K562 (cell line): ENCODE results near the gene XRCC5. TPM values are rescaled to one million over a fixed set of nuclear protein-coding genes. Genes with fewer than 3 reads are reported as not detected.

Experiments
- ATAC-seq: fragments of 200-7000 bp; cut with Tn5 transposase; 3 replicates; pipeline ENCODE4 v1.9.1; 2020; ENCODE audit warnings: moderate library complexity
- BruUV-seq: library from RNA; stranded (reverse); fragments of 400-500 nt; replicated peaks from 2 replicates; lab custom pipeline; 2021; lab: Mats Ljungman, UMichigan
- CTCF ChIA-PET: fragments of 300-600 bp; formaldehyde crosslinking; extraction: SDS; loops from one replicate; lab custom pipeline; 2021; ENCODE audit warnings: low intra/inter-chr PET ratio; lab: Yijun Ruan, JAX
- POLR2A ChIA-PET: fragments of 300-600, 350-650 bp; sonication (Branson Sonifier 250); formaldehyde crosslinking; extraction: SDS; loops from one replicate; lab custom pipeline; 2021; ENCODE audit warnings: antibody characterized with exemption, inconsistent platforms; lab: Yijun Ruan, JAX
- DNase-seq, 4 experiments: peaks; one replicate each; pipeline versions ENCODE4 v3.0.0 to v3.0.0-alpha.2; 2011 to 2018; ENCODE audit warnings: low spot score in 3 of 4, mixed read lengths in 3 of 4; ENCODE audit errors: extremely low read depth in 1 of 4
- FAIRE-seq: peaks from 2 replicates; lab custom pipeline; 2011; peaks lifted over from hg19 to GRCh38; lab: Jason Lieb, UNC
- H2AFZ ChIP-seq: 2 replicates; pipeline ENCODE4 v1.6.0; 2011; ENCODE audit warnings: low read depth, low read length, control low read depth, inconsistent platforms
- H3K27ac ChIP-seq: fragments of 200-600 bp; 3 replicates; pipeline ENCODE4 v1.8.0; 2011; ENCODE audit warnings: low read depth, mild to moderate bottlenecking, control low read depth, inconsistent platforms, low read length, moderate library complexity, mixed read lengths; ENCODE audit errors: extremely low read depth
- H3K27me3 ChIP-seq, 2 experiments: fragments of 300-600 bp in 1 of 2; 2 replicates in 1 of 2; 3 replicates in 1 of 2; pipeline versions ENCODE4 v1.6.0 to v1.8.0; 2011; ENCODE audit warnings: inconsistent platforms in 2 of 2, low read length in 2 of 2, mild to moderate bottlenecking in 1 of 2, mixed read lengths in 1 of 2, moderate library complexity in 1 of 2; ENCODE audit not compliant: control insufficient read depth in 2 of 2, insufficient read depth in 2 of 2
- H3K36me3 ChIP-seq: fragments of 300-600 bp; 3 replicates; pipeline ENCODE4 v1.8.0; 2011; ENCODE audit warnings: mild to moderate bottlenecking, low read length, inconsistent platforms; ENCODE audit not compliant: control insufficient read depth, insufficient read depth
- H3K4me1 ChIP-seq, 2 experiments: fragments of 200-600 bp in 1 of 2; replicated peaks in 1 of 2; 2 replicates in 1 of 2; 3 replicates in 1 of 2; pipeline versions ENCODE4 v1.5.1 to v1.8.0; 2011; ENCODE audit warnings: inconsistent platforms in 2 of 2, low read length in 2 of 2, mild to moderate bottlenecking in 1 of 2, mixed read lengths in 1 of 2, moderate library complexity in 1 of 2; ENCODE audit not compliant: control insufficient read depth in 2 of 2, insufficient read depth in 2 of 2
- H3K4me2 ChIP-seq: 2 replicates; pipeline ENCODE4 v1.6.1; 2011; ENCODE audit warnings: low read length, control low read depth, inconsistent platforms, mixed read lengths; ENCODE audit not compliant: insufficient read depth
- H3K4me3 ChIP-seq: fragments of 200-600 bp; sonication (generic), shearing (Covaris generic); 2 replicates; pipeline ENCODE4 v1.5.1; 2016; ENCODE audit warnings: control low read depth, inconsistent platforms
- H3K79me2 ChIP-seq: fragments of 200-600 bp; 3 replicates; pipeline ENCODE4 v1.8.0; 2011; ENCODE audit warnings: low read length, inconsistent platforms; ENCODE audit not compliant: control insufficient read depth, insufficient read depth
- H3K9ac ChIP-seq, 2 experiments: 2 replicates each; pipeline versions ENCODE4 v1.6.0 to v1.6.1; 2011; ENCODE audit warnings: low read depth in 2 of 2, low read length in 2 of 2, control low read depth in 1 of 2, inconsistent platforms in 1 of 2, mild to moderate bottlenecking in 1 of 2, mixed read lengths in 1 of 2; ENCODE audit not compliant: insufficient read depth in 1 of 2
- H3K9me1 ChIP-seq: one replicate; pipeline ENCODE4 v1.6.0; 2011; ENCODE audit warnings: inconsistent platforms, mild to moderate bottlenecking, low read length, moderate library complexity; ENCODE audit not compliant: control insufficient read depth, insufficient read depth
- H3K9me3 ChIP-seq: replicated peaks from 2 replicates; pipeline ENCODE4 v1.5.1; 2011; ENCODE audit warnings: low read depth, low read length, inconsistent platforms; ENCODE audit not compliant: control insufficient read depth, insufficient read depth
- H4K20me1 ChIP-seq: replicated peaks from 2 replicates; pipeline ENCODE4 v1.6.1; 2011; ENCODE audit warnings: low read length, inconsistent platforms, mixed read lengths; ENCODE audit not compliant: control insufficient read depth, insufficient read depth
- C11orf30 ChIP-seq: fragments of 450-650 bp; IDR thresholded peaks from 2 replicates; pipeline ENCODE4 v1.6.1; 2016; ENCODE audit warnings: low read depth, mild to moderate bottlenecking
- CBFA2T3 ChIP-seq: fragments of 450-650 bp; IDR thresholded peaks from 2 replicates; pipeline ENCODE4 v1.6.1; 2017
- MED1 ChIP-seq: sonication (generic); formaldehyde crosslinking; IDR thresholded peaks from 2 replicates; pipeline ENCODE4 v1.8.1; 2023; ENCODE audit warnings: missing genetic modification reagents, borderline replicate concordance
- NBN ChIP-seq: fragments of 450-650 bp; IDR thresholded peaks from 2 replicates; pipeline ENCODE4 v1.6.1; 2016; ENCODE audit warnings: low read depth, mild to moderate bottlenecking
- NFRKB ChIP-seq: fragments of 450-650 bp; IDR thresholded peaks from 2 replicates; pipeline ENCODE4 v1.6.1; 2016; ENCODE audit warnings: low read depth
- PHB2 ChIP-seq: fragments of 450-650 bp; IDR thresholded peaks from 2 replicates; pipeline ENCODE4 v1.6.1; 2017; ENCODE audit warnings: low read depth
- PTBP1 ChIP-seq: fragments of 200-400 bp; formaldehyde crosslinking; IDR thresholded peaks from 2 replicates; pipeline ENCODE4 v1.6.1; 2017; ENCODE audit warnings: low read depth, low read length
- ZBTB8A ChIP-seq: fragments of 450-650 bp; IDR thresholded peaks from 2 replicates; pipeline ENCODE4 v1.6.1; 2018; ENCODE audit warnings: mild to moderate bottlenecking, moderate library complexity; ENCODE audit not compliant: partially characterized antibody
- ZEB2 ChIP-seq: fragments of 450-650 bp; IDR thresholded peaks from 2 replicates; pipeline ENCODE4 v1.6.1; 2016
- ZNF436 ChIP-seq: fragments of 250-450, 450-650 bp; sonication (Bioruptor Pico); formaldehyde crosslinking; IDR thresholded peaks from 2 replicates; pipeline ENCODE4 v1.7.0; 2020; ENCODE audit warnings: mild to moderate bottlenecking
- WGBS: fragments of 100-300 bp; shearing (Covaris generic); methylation state at CpG from one replicate; pipeline ENCODE4 v1.1.6; 2016; ENCODE audit warnings: low coverage, mixed read lengths; ENCODE audit not compliant: insufficient coverage; ENCODE audit errors: missing lambda C conversion rate; 5-methylcytosine and 5-hydroxymethylcytosine counted together
- in situ Hi-C: fragments of 300-500 bp; cut with MboI; formaldehyde crosslinking; loops from 4 replicates; pipeline ENCODE4 v1.15.0; 2018; ENCODE audit warnings: inconsistent platforms, mixed read lengths
- intact Hi-C: fragments of 100-400 bp; cut with micrococcal nuclease; formaldehyde crosslinking; loops from 2 replicates; pipeline ENCODE4 v1.14.2; 2022
- polyA plus RNA-seq, 8 experiments: library from polyadenylated mRNA; depleted of rRNA in 4 of 8; stranded (reverse) in 5 of 8; unstranded in 3 of 8; fragments of >200 nt; fragmentation: Nextera tagmentation in 2 of 8; fragmentation: Illumina TruSeq in 1 of 8; extraction: Ambion mirVana in 2 of 8; extraction: Trizol in 1 of 8; gene quantifications; 2 replicates each; pipeline versions ENCODE4 v1.2.1 to v1.2.3, GENCODE V29; 2011 to 2014; ENCODE audit warnings: inconsistent platforms in 1 of 8, missing spikeins in 1 of 8
- total RNA-seq, 7 experiments: library from RNA; depleted of rRNA in 6 of 7; stranded (reverse); fragments of >200 nt in 6 of 7; fragmentation: Illumina TruSeq in 2 of 7; extraction: Trizol in 2 of 7; gene quantifications; 2 replicates each; pipeline versions ENCODE4 v1.2.1 to v1.2.3, GENCODE V29; 2011 to 2021; ENCODE audit warnings: low replicate concordance in 1 of 7
- TF ChIP-seq, protein P1 (sequence below): sonication (generic); formaldehyde crosslinking; IDR thresholded peaks from 2 replicates; pipeline ENCODE4 v1.8.0; 2023; ENCODE audit warnings: mild to moderate bottlenecking, missing genetic modification reagents
- TF ChIP-seq, protein P2 (sequence below): fragments of 250-450 bp; sonication (Bioruptor Pico); IDR thresholded peaks from 2 replicates; pipeline ENCODE4 v1.4.0; 2020; ENCODE audit warnings: mild to moderate bottlenecking
- TF ChIP-seq, protein P3 (sequence below): fragments of 250-450 bp; sonication (Bioruptor Pico); IDR thresholded peaks from 2 replicates; pipeline ENCODE4 v1.5.0; 2022; ENCODE audit warnings: mild to moderate bottlenecking

The XRCC5 gene
- total and polyA plus RNA-seq, 9 of the 15 experiments (the other 6 are each of a cell fraction or from before 2014, with no cell fraction given): 168 to 551 (median 297) TPM

DNA sequence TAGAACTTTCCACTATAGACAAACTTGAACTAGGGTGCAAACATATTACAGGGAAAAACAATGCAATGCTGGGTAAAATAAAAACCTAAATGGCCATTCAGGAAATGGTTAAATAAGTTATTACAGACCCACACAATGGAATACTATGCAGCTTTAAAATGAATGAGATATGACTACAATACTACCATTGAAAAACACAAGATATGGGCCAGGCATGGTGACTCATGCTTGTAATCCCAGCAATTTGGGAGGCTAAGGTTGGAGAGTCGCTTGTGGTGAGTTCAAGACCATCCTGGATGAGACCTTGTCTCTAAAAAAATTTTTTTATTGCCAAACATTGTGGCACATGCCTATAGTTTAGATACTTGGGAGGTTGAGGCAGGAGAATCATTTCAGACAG, 34.4 kb upstream of the XRCC5 start (continued):
- TF ChIP-seq, protein P1, sequence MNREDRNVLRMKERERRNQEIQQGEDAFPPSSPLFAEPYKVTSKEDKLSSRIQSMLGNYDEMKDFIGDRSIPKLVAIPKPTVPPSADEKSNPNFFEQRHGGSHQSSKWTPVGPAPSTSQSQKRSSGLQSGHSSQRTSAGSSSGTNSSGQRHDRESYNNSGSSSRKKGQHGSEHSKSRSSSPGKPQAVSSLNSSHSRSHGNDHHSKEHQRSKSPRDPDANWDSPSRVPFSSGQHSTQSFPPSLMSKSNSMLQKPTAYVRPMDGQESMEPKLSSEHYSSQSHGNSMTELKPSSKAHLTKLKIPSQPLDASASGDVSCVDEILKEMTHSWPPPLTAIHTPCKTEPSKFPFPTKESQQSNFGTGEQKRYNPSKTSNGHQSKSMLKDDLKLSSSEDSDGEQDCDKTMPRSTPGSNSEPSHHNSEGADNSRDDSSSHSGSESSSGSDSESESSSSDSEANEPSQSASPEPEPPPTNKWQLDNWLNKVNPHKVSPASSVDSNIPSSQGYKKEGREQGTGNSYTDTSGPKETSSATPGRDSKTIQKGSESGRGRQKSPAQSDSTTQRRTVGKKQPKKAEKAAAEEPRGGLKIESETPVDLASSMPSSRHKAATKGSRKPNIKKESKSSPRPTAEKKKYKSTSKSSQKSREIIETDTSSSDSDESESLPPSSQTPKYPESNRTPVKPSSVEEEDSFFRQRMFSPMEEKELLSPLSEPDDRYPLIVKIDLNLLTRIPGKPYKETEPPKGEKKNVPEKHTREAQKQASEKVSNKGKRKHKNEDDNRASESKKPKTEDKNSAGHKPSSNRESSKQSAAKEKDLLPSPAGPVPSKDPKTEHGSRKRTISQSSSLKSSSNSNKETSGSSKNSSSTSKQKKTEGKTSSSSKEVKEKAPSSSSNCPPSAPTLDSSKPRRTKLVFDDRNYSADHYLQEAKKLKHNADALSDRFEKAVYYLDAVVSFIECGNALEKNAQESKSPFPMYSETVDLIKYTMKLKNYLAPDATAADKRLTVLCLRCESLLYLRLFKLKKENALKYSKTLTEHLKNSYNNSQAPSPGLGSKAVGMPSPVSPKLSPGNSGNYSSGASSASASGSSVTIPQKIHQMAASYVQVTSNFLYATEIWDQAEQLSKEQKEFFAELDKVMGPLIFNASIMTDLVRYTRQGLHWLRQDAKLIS (CRISPR knock-in tag): no peak
- no peak for TF ChIP-seq ZEB2

DNA sequence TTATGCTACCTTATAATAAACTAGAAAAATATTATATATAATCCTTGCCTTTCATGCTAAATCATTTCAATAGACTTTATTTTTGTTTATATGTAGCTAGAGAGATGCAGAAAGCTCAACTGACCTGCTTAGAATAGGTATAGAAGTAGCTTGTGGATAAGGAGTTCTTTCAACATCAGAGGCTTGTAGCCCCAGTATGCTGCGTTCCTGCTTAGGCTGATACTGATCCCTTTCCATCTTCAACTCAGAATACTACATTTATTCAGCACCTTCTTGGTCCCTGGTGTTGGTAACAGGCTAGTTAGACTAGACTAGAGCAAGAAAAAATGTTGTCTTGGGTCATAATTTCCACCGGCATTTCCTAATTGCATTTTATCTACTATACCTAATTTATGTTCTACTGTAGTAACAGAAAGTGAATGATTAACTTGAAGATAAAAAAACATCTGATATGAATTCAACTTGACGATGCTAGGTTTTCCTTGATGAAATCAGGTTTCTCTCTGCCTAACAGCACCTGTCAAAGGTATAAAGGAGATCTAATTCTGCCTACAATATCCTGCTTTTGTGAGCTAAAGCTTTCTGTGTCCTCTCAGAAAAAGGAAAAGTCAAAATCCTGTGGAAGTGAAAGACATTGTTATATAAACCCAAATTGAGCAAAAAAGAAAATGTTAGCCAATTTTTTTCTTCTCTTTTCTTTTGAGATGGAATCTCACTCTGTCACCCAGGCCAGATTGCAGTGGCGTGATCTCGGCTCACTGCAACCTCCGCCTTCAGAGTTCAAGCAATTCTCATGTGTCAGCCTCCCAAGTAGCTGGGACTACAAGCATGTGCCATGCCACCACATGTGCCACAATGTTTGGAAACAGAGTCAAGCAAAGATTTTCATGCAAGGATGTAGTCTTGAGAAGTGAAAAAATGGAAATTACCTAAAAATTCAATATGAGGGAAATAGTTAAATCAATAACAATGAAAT, 33.4 kb upstream of the XRCC5 start:
- ATAC-seq (peak; percentile 30; the same call in 2 of the 3 replicates), DNase-seq (no peak), FAIRE-seq (no peak)
- no peaks in the 10 kb centered on the region; the same call in 2 of the 3 replicates for H3K36me3 ChIP-seq
- intact Hi-C loops (no loop called here), in situ Hi-C loops (no loop called here)
- no peaks in the 10 kb centered on the region for H4K20me1 ChIP-seq
- H3K79me2 ChIP-seq: no peaks in the 10 kb centered on the region
- no peaks in the 10 kb centered on the region; a peak in 2 of 5 replicates for H3K4me1 ChIP-seq
- H2AFZ ChIP-seq: no peak overlapping the region
- no TSS peak for BruUV-seq
- H3K9me3 ChIP-seq: no peaks in the 10 kb centered on the region
- CTCF ChIA-PET: no interaction called here
- H3K9ac ChIP-seq: no peak overlapping the region
- no peaks in the 10 kb centered on the region for H3K27me3 ChIP-seq
- no peak overlapping the region for H3K27ac ChIP-seq
- 50% methylated on average over 6 of the region's 6 CpGs for WGBS
- no peak overlapping the region for H3K4me2 ChIP-seq
- H3K9me1 ChIP-seq: no peaks in the 10 kb centered on the region
- H3K4me3 ChIP-seq: no peak overlapping the region
- POLR2A ChIA-PET: no interaction called here
- TF ChIP-seq CBFA2T3 (no peak), C11orf30 (no peak), ZBTB8A (no peak), NBN (no peak), NFRKB (no peak), PHB2 (no peak), MED1 (CRISPR knock-in tag) (no peak), PTBP1 (no peak), ZNF436 (CRISPR knock-in tag) (no peak)
- TF ChIP-seq, protein P2, sequence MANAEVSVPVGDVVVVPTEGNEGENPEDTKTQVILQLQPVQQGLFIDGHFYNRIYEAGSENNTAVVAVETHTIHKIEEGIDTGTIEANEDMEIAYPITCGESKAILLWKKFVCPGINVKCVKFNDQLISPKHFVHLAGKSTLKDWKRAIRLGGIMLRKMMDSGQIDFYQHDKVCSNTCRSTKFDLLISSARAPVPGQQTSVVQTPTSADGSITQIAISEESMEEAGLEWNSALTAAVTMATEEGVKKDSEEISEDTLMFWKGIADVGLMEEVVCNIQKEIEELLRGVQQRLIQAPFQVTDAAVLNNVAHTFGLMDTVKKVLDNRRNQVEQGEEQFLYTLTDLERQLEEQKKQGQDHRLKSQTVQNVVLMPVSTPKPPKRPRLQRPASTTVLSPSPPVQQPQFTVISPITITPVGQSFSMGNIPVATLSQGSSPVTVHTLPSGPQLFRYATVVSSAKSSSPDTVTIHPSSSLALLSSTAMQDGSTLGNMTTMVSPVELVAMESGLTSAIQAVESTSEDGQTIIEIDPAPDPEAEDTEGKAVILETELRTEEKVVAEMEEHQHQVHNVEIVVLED (CRISPR knock-in tag): no peak
- TF ChIP-seq, protein P3, sequence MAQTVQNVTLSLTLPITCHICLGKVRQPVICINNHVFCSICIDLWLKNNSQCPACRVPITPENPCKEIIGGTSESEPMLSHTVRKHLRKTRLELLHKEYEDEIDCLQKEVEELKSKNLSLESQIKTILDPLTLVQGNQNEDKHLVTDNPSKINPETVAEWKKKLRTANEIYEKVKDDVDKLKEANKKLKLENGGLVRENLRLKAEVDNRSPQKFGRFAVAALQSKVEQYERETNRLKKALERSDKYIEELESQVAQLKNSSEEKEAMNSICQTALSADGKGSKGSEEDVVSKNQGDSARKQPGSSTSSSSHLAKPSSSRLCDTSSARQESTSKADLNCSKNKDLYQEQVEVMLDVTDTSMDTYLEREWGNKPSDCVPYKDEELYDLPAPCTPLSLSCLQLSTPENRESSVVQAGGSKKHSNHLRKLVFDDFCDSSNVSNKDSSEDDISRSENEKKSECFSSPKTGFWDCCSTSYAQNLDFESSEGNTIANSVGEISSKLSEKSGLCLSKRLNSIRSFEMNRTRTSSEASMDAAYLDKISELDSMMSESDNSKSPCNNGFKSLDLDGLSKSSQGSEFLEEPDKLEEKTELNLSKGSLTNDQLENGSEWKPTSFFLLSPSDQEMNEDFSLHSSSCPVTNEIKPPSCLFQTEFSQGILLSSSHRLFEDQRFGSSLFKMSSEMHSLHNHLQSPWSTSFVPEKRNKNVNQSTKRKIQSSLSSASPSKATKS (CRISPR knock-in tag): no peak
